IMR-90 (cell line): ENCODE results near the gene LONRF3. TPM values are rescaled to one million over a fixed set of nuclear protein-coding genes. Genes with fewer than 3 reads are reported as not detected.
"Not testable (repeated sequence)": the region's sequence is repeated elsewhere in the genome, so short reads cannot be mapped to it uniquely, and the experiment has no call there.

Source experiments
- ATAC-seq: fragments of 200-7000 bp; cut with Tn5 transposase; 2 replicates; pipeline ENCODE4 v1.9.1; 2020; ENCODE audit warnings: low read depth, mild to moderate bottlenecking, moderate library complexity
- BruUV-seq: library from RNA; stranded (reverse); fragments of 400-500 nt; replicated peaks from 2 replicates; lab custom pipeline; 2021; lab: Mats Ljungman, UMichigan
- CTCF ChIA-PET: fragments of 300-600 bp; formaldehyde crosslinking; extraction: SDS; loops from one replicate; lab custom pipeline; 2021; ENCODE audit warnings: antibody characterized with exemption; lab: Yijun Ruan, JAX
- POLR2A ChIA-PET: fragments of 300-600 bp; sonication (Branson Sonifier 250); formaldehyde crosslinking; loops from one replicate; lab custom pipeline; 2022; ENCODE audit warnings: antibody characterized with exemption; ENCODE audit not compliant: unreplicated experiment; lab: Charles Lee
- DNase-seq: peaks from one replicate; pipeline ENCODE4 v3.0.0; 2013
- H2AFZ ChIP-seq: replicated peaks from 2 replicates; pipeline ENCODE3; 2013; ENCODE audit warnings: low read length, mild to moderate bottlenecking; ENCODE audit not compliant: poor library complexity
- H2AK5ac ChIP-seq: 2 replicates; pipeline ENCODE4 v1.6.1; 2013; ENCODE audit warnings: low read depth, low read length, inconsistent platforms
- H2AK9ac ChIP-seq: replicated peaks from 2 replicates; pipeline ENCODE3; 2013; ENCODE audit warnings: mild to moderate bottlenecking, low read depth, low read length, moderate library complexity; ENCODE audit not compliant: poor library complexity
- H2BK120ac ChIP-seq: 2 replicates; pipeline ENCODE4 v1.6.1; 2013; ENCODE audit warnings: low read depth, low read length, inconsistent platforms
- H2BK15ac ChIP-seq: 3 replicates; pipeline ENCODE4 v1.6.1; 2013; ENCODE audit warnings: low read depth, low read length, inconsistent platforms
- H2BK20ac ChIP-seq: 2 replicates; pipeline ENCODE4 v1.6.1; 2013; ENCODE audit warnings: low read depth, mild to moderate bottlenecking, inconsistent platforms, low read length, moderate library complexity
- H2BK5ac ChIP-seq: 2 replicates; pipeline ENCODE4 v1.6.1; 2013; ENCODE audit warnings: mild to moderate bottlenecking, low read depth, low read length, inconsistent platforms; ENCODE audit not compliant: poor library complexity, severe bottlenecking
- H3K14ac ChIP-seq: replicated peaks from 2 replicates; pipeline ENCODE4 v1.6.1; 2013; ENCODE audit warnings: low read depth, low read length, inconsistent platforms
- H3K18ac ChIP-seq: 2 replicates; pipeline ENCODE4 v1.6.1; 2013; ENCODE audit warnings: low read depth, low read length, control low read depth
- H3K23ac ChIP-seq: 2 replicates; pipeline ENCODE4 v1.6.1; 2013; ENCODE audit warnings: low read depth, low read length, inconsistent platforms
- H3K27ac ChIP-seq: 2 replicates; pipeline ENCODE4 v1.5.1; 2013; ENCODE audit warnings: mild to moderate bottlenecking, control low read depth, low read length; ENCODE audit not compliant: insufficient read depth
- H3K27me3 ChIP-seq: 2 replicates; pipeline ENCODE4 v1.6.1; 2013; ENCODE audit warnings: low read length; ENCODE audit not compliant: control insufficient read depth, insufficient read depth
- H3K36me3 ChIP-seq: 2 replicates; pipeline ENCODE4 v1.6.1; 2013; ENCODE audit warnings: low read length, mixed read lengths; ENCODE audit not compliant: control insufficient read depth, insufficient read depth
- H3K4ac ChIP-seq: 2 replicates; pipeline ENCODE4 v1.6.1; 2013; ENCODE audit warnings: low read depth, low read length, inconsistent platforms
- H3K4me1 ChIP-seq: 2 replicates; pipeline ENCODE4 v1.6.1; 2013; ENCODE audit warnings: low read length, mixed read lengths; ENCODE audit not compliant: control insufficient read depth, insufficient read depth
- H3K4me2 ChIP-seq: 2 replicates; pipeline ENCODE4 v1.6.1; 2013; ENCODE audit warnings: low read depth, mild to moderate bottlenecking, control low read depth, low read length, moderate library complexity
- H3K4me3 ChIP-seq: 2 replicates; pipeline ENCODE4 v1.5.1; 2013; ENCODE audit warnings: low read depth, mild to moderate bottlenecking, control low read depth, low read length, moderate library complexity; ENCODE audit not compliant: insufficient read depth
- H3K56ac ChIP-seq: 2 replicates; pipeline ENCODE4 v1.6.1; 2013; ENCODE audit warnings: low read length, inconsistent platforms; ENCODE audit not compliant: insufficient read depth; ENCODE audit errors: extremely low read depth
- H3K79me1 ChIP-seq, 2 experiments: 2 replicates each; pipeline ENCODE4 v1.6.1; 2013; ENCODE audit warnings: low read length in 2 of 2, inconsistent platforms in 1 of 2, low read depth in 1 of 2
- H3K9ac ChIP-seq: 2 replicates; pipeline ENCODE4 v1.6.1; 2013; ENCODE audit warnings: low read depth, low read length, control low read depth
- H3K9me1 ChIP-seq: 2 replicates; pipeline ENCODE4 v1.6.1; 2013; ENCODE audit warnings: low read length, inconsistent platforms; ENCODE audit not compliant: insufficient read depth
- H3K9me3 ChIP-seq: 2 replicates; pipeline ENCODE4 v1.6.1; 2013; ENCODE audit warnings: low read length; ENCODE audit not compliant: control insufficient read depth, insufficient read depth
- H4K20me1 ChIP-seq: 2 replicates; pipeline ENCODE4 v1.6.1; 2013; ENCODE audit warnings: low read length, inconsistent platforms; ENCODE audit not compliant: insufficient read depth
- H4K5ac ChIP-seq: 2 replicates; pipeline ENCODE4 v1.6.1; 2013; ENCODE audit warnings: mild to moderate bottlenecking, low read depth, low read length, control low read depth
- H4K8ac ChIP-seq, 2 experiments: 2 replicates each; pipeline ENCODE4 v1.6.1; 2013; ENCODE audit warnings: low read depth in 2 of 2, low read length in 2 of 2, control low read depth in 1 of 2, inconsistent platforms in 1 of 2
- H4K91ac ChIP-seq: 2 replicates; pipeline ENCODE4 v1.6.1; 2013; ENCODE audit warnings: low read depth, low read length, inconsistent platforms; ENCODE audit not compliant: insufficient read depth
- WGBS, 2 experiments: methylation state at CpG; one replicate each; pipeline versions ENCODE4 v1.1.5 to v1.1.7; 2013; ENCODE audit warnings: missing lambda C conversion rate in 2 of 2; ENCODE audit not compliant: insufficient read length in 1 of 2; ENCODE audit errors: extremely low coverage in 2 of 2; 5-methylcytosine and 5-hydroxymethylcytosine counted together
- dilution Hi-C: fragments of 300-500 bp; cut with HindIII; formaldehyde crosslinking; loops from one replicate; pipeline ENCODE4 v1.14.3; 2018; ENCODE audit warnings: low sequenced_read_pairs; ENCODE audit not compliant: unreplicated experiment
- in situ Hi-C: fragments of 300-500 bp; cut with MboI; formaldehyde crosslinking; loops from 3 replicates; pipeline ENCODE4 v1.14.3; 2019; ENCODE audit warnings: low sequenced_read_pairs, inconsistent platforms, mixed read lengths
- intact Hi-C: fragments of 100-400 bp; cut with micrococcal nuclease; formaldehyde crosslinking; loops from 2 replicates; pipeline ENCODE4 v1.10.0; 2022
- polyA plus RNA-seq, 3 experiments: library from polyadenylated mRNA; depleted of rRNA; stranded (reverse); fragments of >200 nt; gene quantifications; 2 replicates each; pipeline ENCODE4 v1.2.3, GENCODE V29; 2012; ENCODE audit warnings: low replicate concordance in 1 of 3
- total RNA-seq: library from RNA; depleted of rRNA; stranded (reverse); fragments of >200 nt; gene quantifications from 2 replicates; pipeline ENCODE4 v1.2.3, GENCODE V29; 2012

Gene LONRF3
- total and polyA plus RNA-seq, 2 of the 4 experiments (the other 2 are of a cell fraction), result not detected

- H2BK120ac ChIP-seq, H3K56ac ChIP-seq, H3K27me3 ChIP-seq, H2AK9ac ChIP-seq, dilution Hi-C loops, ATAC-seq, POLR2A ChIA-PET, H4K91ac ChIP-seq, H3K4me3 ChIP-seq, H4K5ac ChIP-seq, H3K9me3 ChIP-seq, H2BK20ac ChIP-seq, H3K23ac ChIP-seq, H2AFZ ChIP-seq, H2BK15ac ChIP-seq, CTCF ChIA-PET, intact Hi-C loops, H3K9ac ChIP-seq, H3K27ac ChIP-seq, H3K9me1 ChIP-seq, H2AK5ac ChIP-seq, in situ Hi-C loops, H4K20me1 ChIP-seq, BruUV-seq, H4K8ac ChIP-seq, H3K79me1 ChIP-seq, H2BK5ac ChIP-seq, H3K36me3 ChIP-seq, H3K4me1 ChIP-seq, H3K4ac ChIP-seq, H3K18ac ChIP-seq, DNase-seq, H3K14ac ChIP-seq, H3K4me2 ChIP-seq: not testable (repeated sequence)
- 80% methylated on average over 2 of the region's 10 CpGs; no CpG with 5 or more reads in 1 of the 2 experiments for WGBS, 2 experiments
These were observed 55.2 kb downstream of the LONRF3 start for GRCh38 chrX:119029656-119030055.
